Glomerular endothelial cell (primary cell): ENCODE measurements around the gene C2CD4A. TPM values are rescaled to one million over a fixed set of nuclear protein-coding genes. Genes with fewer than 3 reads are reported as not detected.

ENCODE experiments used
- DNase-seq: peaks from one replicate; pipeline ENCODE4 v3.0.0-alpha.2; 2011; ENCODE audit warnings: low read depth, low spot score; ENCODE audit errors: extremely low read depth
- total RNA-seq: library from RNA; depleted of rRNA; stranded (reverse); fragments of >200 nt; gene quantifications from 2 replicates; pipeline ENCODE4 v1.2.3, GENCODE V29; 2015

The C2CD4A gene
- total RNA-seq, 1 donor from 2014 or later: 1.1 TPM

- DNase-seq: no peak
These were observed 7.0 kb upstream of the C2CD4A start for GRCh38 chr15:62059816-62060112.

- DNase-seq: no peak
These were observed 6.5 kb upstream of the C2CD4A start, which contains the start of gene VPS13C for GRCh38 chr15:62060113-62060895. VPS13C (minus strand) TSS chr15:62060447; CDS start chr15:62060374, 73 bp downstream.

GRCh38 chr15:62060896-62061280 is 5.9 kb upstream of the C2CD4A start:
- DNase-seq: no peak

GRCh38 chr15:62063825-62064635 is 2.7 kb upstream of the C2CD4A start:
- no peak for DNase-seq

- no peak for DNase-seq
These were observed 769 bp downstream of the C2CD4A start for GRCh38 chr15:62067448-62068044.

- no peak for DNase-seq
These were observed 1.5 kb downstream of the C2CD4A start for GRCh38 chr15:62068071-62068809.

GRCh38 chr15:62068810-62069167 is 2.0 kb downstream of the C2CD4A start:
- no peak for DNase-seq

- DNase-seq: no peak
These were observed 2.8 kb downstream of the C2CD4A start for GRCh38 chr15:62069551-62069950.

- DNase-seq: no peak
These were observed 5.0 kb downstream of the C2CD4A start for GRCh38 chr15:62071711-62072308.

- no peak for DNase-seq
These were observed 9.0 kb downstream of the C2CD4A start for GRCh38 chr15:62075595-62076277.

GRCh38 chr15:62079594-62079993 is 12.8 kb downstream of the C2CD4A start:
- DNase-seq: no peak

- DNase-seq: no peak
These were observed 16.7 kb downstream of the C2CD4A start for GRCh38 chr15:62083194-62084154.

GRCh38 chr15:62085740-62086139 is 19.0 kb downstream of the C2CD4A start:
- no peak for DNase-seq

- no peak for DNase-seq
These were observed 21.0 kb downstream of the C2CD4A start for GRCh38 chr15:62087671-62088352.

GRCh38 chr15:62088353-62088693 is 21.5 kb downstream of the C2CD4A start:
- DNase-seq: no peak

- no peak for DNase-seq
These were observed 22.8 kb downstream of the C2CD4A start for GRCh38 chr15:62089616-62090015.

- no peak for DNase-seq
These were observed 24.2 kb downstream of the C2CD4A start for GRCh38 chr15:62090988-62091387.

- DNase-seq: no peak
These were observed 27.0 kb downstream of the C2CD4A start for GRCh38 chr15:62093809-62094208.

- DNase-seq: no peak
These were observed 27.6 kb downstream of the C2CD4A start for GRCh38 chr15:62094388-62094787.
